Mammary epithelial cell (primary cell): Measurements from ENCODE around the gene IQGAP2.

ENCODE experiments used
- CTCF ChIP-seq, 2 donors: IDR thresholded peaks in 1 of 2; conservative IDR thresholded peaks in 1 of 2; 2 replicates each; pipeline ENCODE4 v1.5.1; 2011 to 2012; ENCODE audit warnings: inconsistent platforms in 2 of 2, low read length in 2 of 2, mild to moderate bottlenecking in 2 of 2, control low read depth in 1 of 2, low read depth in 1 of 2; ENCODE audit not compliant: insufficient read depth in 1 of 2; ENCODE audit errors: extremely low read depth in 1 of 2
- EZH2 ChIP-seq: IDR thresholded peaks from 2 replicates; pipeline ENCODE4 v1.6.1; 2012; ENCODE audit warnings: low read length, inconsistent platforms, borderline replicate concordance

- TF ChIP-seq CTCF (conservative IDR thresholded peaks at IDR 0.05 in 1 of 2, IDR thresholded peaks at IDR 0.05 in 1 of 2; ENCODE audit: extremely low read depth in 1 of 2, insufficient read depth in 1 of 2, low read depth in 1 of 2, low read length in 2 of 2) (no peak), EZH2 (no peak)
Observed at GRCh38 chr5:76672242-76672641, 269.2 kb downstream of the IQGAP2 start.
